Panc1 (cell line): ENCODE results near the gene SPTBN1. TPM values are rescaled to one million over a fixed set of nuclear protein-coding genes. Genes with fewer than 3 reads are reported as not detected.

Experiments
- ATAC-seq: fragments of 200-7000 bp; cut with Tn5 transposase; 2 replicates; pipeline ENCODE4 v1.9.1; 2020; ENCODE audit warnings: mild to moderate bottlenecking, moderate library complexity
- BruUV-seq: library from RNA; stranded (reverse); fragments of 400-500 nt; replicated peaks from 2 replicates; lab custom pipeline; 2021; lab: Mats Ljungman, UMichigan
- CTCF ChIA-PET: fragments of 300-600 bp; sonication (Branson Sonifier 250); formaldehyde crosslinking; loops from one replicate; lab custom pipeline; 2022; ENCODE audit warnings: antibody characterized with exemption; lab: Charles Lee
- POLR2A ChIA-PET: fragments of 300-600 bp; sonication (Branson Sonifier 250); formaldehyde crosslinking; loops from one replicate; lab custom pipeline; 2022; ENCODE audit warnings: antibody characterized with exemption; lab: Charles Lee
- DNase-seq: peaks from one replicate; pipeline ENCODE4 v3.0.0-alpha.2; 2010; ENCODE audit warnings: low read depth, low spot score
- H3K27ac ChIP-seq: 2 replicates; pipeline ENCODE4 v1.5.1; 2011; ENCODE audit warnings: mild to moderate bottlenecking, low read length, inconsistent platforms
- H3K27me3 ChIP-seq: fragments of 200-500 bp; sonication (Bioruptor generic); 2 replicates; pipeline ENCODE4 v1.6.0; 2014; ENCODE audit warnings: low read length, inconsistent platforms; ENCODE audit not compliant: control insufficient read depth, insufficient read depth
- H3K36me3 ChIP-seq: fragments of 200-500 bp; sonication (Bioruptor generic); 2 replicates; pipeline ENCODE4 v1.5.1; 2014; ENCODE audit warnings: inconsistent platforms, mild to moderate bottlenecking, low read length, moderate library complexity; ENCODE audit not compliant: control insufficient read depth, insufficient read depth
- H3K4me1 ChIP-seq: 2 replicates; pipeline ENCODE4 v1.5.1; 2011; ENCODE audit warnings: inconsistent platforms, mild to moderate bottlenecking, low read length, moderate library complexity; ENCODE audit not compliant: control insufficient read depth, insufficient read depth
- H3K4me3 ChIP-seq, 2 experiments: 2 replicates each; pipeline ENCODE4 v1.5.1; 2011 to 2012; ENCODE audit warnings: low read depth in 2 of 2, low read length in 2 of 2, mild to moderate bottlenecking in 2 of 2, inconsistent platforms in 1 of 2, moderate library complexity in 1 of 2
- H3K9me3 ChIP-seq: fragments of 200-500 bp; sonication (Bioruptor generic); 2 replicates; pipeline ENCODE4 v1.5.1; 2014; ENCODE audit warnings: low read depth, mild to moderate bottlenecking, inconsistent platforms, low read length, moderate library complexity; ENCODE audit not compliant: control insufficient read depth, insufficient read depth
- CTCF ChIP-seq: fragments of 450-650 bp; IDR thresholded peaks from 2 replicates; pipeline ENCODE4 v1.5.1; 2017; ENCODE audit warnings: mild to moderate bottlenecking
- POLR2AphosphoS5 ChIP-seq: IDR thresholded peaks from 2 replicates; pipeline ENCODE4 v1.6.1; 2012; ENCODE audit warnings: mild to moderate bottlenecking, low read depth, low read length, moderate library complexity
- REST ChIP-seq, 2 experiments: IDR thresholded peaks; 2 replicates each; pipeline ENCODE4 v1.6.1; 2011 to 2012; ENCODE audit warnings: low read depth in 2 of 2, control low read depth in 1 of 2, low read length in 1 of 2, mild to moderate bottlenecking in 1 of 2, moderate library complexity in 1 of 2; ENCODE audit not compliant: insufficient read depth in 1 of 2
- SIN3A ChIP-seq: IDR thresholded peaks from 2 replicates; pipeline ENCODE4 v1.6.1; 2012; ENCODE audit warnings: low read depth, mild to moderate bottlenecking, low read length, moderate library complexity, borderline replicate concordance; ENCODE audit not compliant: insufficient read depth
- TCF7L2 ChIP-seq: IDR thresholded peaks from 2 replicates; pipeline ENCODE4 v1.6.1; 2011; ENCODE audit warnings: mild to moderate bottlenecking, low read depth, low read length, inconsistent platforms
- in situ Hi-C: cut with HindIII; loops from 2 replicates; pipeline ENCODE4 v1.10.0; 2016; ENCODE audit warnings: low sequenced_read_pairs, low pct_unique_long_range_greater_than_20kb
- intact Hi-C: fragments of 100-400 bp; cut with micrococcal nuclease; formaldehyde crosslinking; loops from one replicate; pipeline ENCODE4 v1.10.0; 2022; ENCODE audit not compliant: unreplicated experiment
- total RNA-seq: library from RNA; stranded (reverse); gene quantifications from one replicate; pipeline ENCODE4 v1.2.1, GENCODE V29; 2021; ENCODE audit not compliant: unreplicated experiment

The SPTBN1 gene
- total RNA-seq, 1 experiment from 2014 or later = 169 TPM

GRCh38 chr2:54416166-54416813 lies 39.8 kb upstream of the SPTBN1 start:
- TF ChIP-seq TCF7L2 (no peak), REST (IDR thresholded peaks at IDR 0.05; ENCODE audit: insufficient read depth in 1 of 2, low read depth in 2 of 2, low read length in 1 of 2) (no peak)
- DNase-seq = no peak
- H3K4me3 ChIP-seq = no peak overlapping the region
- intact Hi-C loops (no loop called here), in situ Hi-C loops (no loop called here)
- ChIA-PET CTCF (no interaction called here), POLR2A (no interaction called here)
- H3K9me3 ChIP-seq = no peaks in the 10 kb centered on the region
- H3K36me3 ChIP-seq = no peaks in the 10 kb centered on the region
- no TSS peak for BruUV-seq
- H3K27ac ChIP-seq = no peak overlapping the region
- no peaks in the 10 kb centered on the region for H3K27me3 ChIP-seq
- no peak for ATAC-seq
- no peaks in the 10 kb centered on the region for H3K4me1 ChIP-seq

GRCh38 chr2:54416938-54417337 lies 39.2 kb upstream of the SPTBN1 start:
- ChIA-PET POLR2A (no interaction called here), CTCF (no interaction called here)
- DNase-seq = no peak
- no peak for TF ChIP-seq REST (IDR thresholded peaks at IDR 0.05; ENCODE audit: insufficient read depth in 1 of 2, low read depth in 2 of 2, low read length in 1 of 2)
- TF ChIP-seq TCF7L2 = no peak
- no peak for TF ChIP-seq POLR2AphosphoS5
- no peak for TF ChIP-seq CTCF
- no peak for TF ChIP-seq SIN3A
- H3K9me3 ChIP-seq = no peaks in the 10 kb centered on the region
- no peak for ATAC-seq
- no peak overlapping the region for H3K27ac ChIP-seq
- no peak overlapping the region for H3K4me3 ChIP-seq
- intact Hi-C loops (no loop called here), in situ Hi-C loops (no loop called here)
- no peaks in the 10 kb centered on the region for H3K4me1 ChIP-seq
- BruUV-seq = no TSS peak
- no peaks in the 10 kb centered on the region for H3K36me3 ChIP-seq
- no peaks in the 10 kb centered on the region for H3K27me3 ChIP-seq
